ENCODE data around the gene TRAPPC5. TPM values are rescaled to one million over a fixed set of nuclear protein-coding genes. Genes with fewer than 3 reads are reported as not detected.

Gene TRAPPC5
- total RNA-seq, 1 experiment from 2014 or later, result 101 TPM

DNA sequence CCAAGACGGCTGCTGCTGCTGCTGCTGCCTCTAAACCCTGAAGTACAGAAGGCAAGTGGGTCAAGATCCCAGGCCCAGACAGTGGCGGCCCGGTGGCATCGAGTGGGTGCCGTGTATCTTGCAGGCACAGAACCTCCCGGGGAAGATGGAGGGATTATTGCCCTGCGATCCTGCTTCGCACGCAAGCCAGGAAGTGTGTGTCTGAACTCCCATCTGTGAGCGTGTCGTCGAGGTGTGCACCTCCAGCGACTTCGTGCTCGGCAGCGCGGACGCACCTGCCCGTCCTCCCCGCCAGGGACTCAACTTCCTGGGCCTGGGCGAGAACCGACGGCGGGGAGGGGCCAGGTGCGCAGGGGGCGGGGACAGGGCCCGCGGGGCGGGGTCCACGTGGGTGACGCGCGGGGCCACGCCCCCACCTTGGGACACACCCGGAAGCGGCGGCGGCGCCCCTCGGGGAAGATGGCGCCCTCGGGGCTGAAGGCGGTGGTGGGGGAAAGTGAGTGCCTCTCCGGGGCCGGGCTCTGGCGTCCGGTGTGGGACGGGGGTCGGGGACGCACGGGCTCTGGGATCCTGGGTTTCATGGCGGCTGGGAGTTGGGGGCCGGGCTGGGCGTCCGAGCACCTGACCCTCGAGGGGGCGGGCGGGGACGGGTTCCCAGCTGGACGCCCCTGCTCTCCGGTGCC is 43.8 kb upstream of the TRAPPC5 start, which contains the start of gene STXBP2:
Gene STXBP2, plus strand, starts transcription at position 420 of the 683 bp plus-strand sequence. Its CDS starts 40 bp downstream, at position 460.
- ATAC-seq, result peak; percentile 91
- Histone ChIP-seq H3K27ac (ENCODE audit: low read depth, low read length) (peak within 1 kb of the TSS; percentile 84), H3K4me3 (replicated peaks in 1 of 2; ENCODE audit: low read depth in 1 of 2, low read length in 2 of 2) (peak within 1 kb of the TSS; percentile 94 to 97), H4K20me1 (ENCODE audit: insufficient read depth) (no peaks in the 10 kb centered on the region), H3K4me2 (ENCODE audit: low read length) (peak within 1 kb of the TSS; percentile 93), H2AFZ (ENCODE audit: low read depth, low read length, poor library complexity, severe bottlenecking) (no peak within 1 kb of the TSS), H3K9ac (ENCODE audit: low read length) (peak within 1 kb of the TSS; percentile 92), H3K79me2 (ENCODE audit: insufficient read depth, low read length) (peaks cover 20% of the 10 kb centered on the region), H3K27me3 (ENCODE audit: insufficient read depth, low read length) (no peaks in the 10 kb centered on the region), H3K36me3 (ENCODE audit: control insufficient read depth in 1 of 2, insufficient read depth in 2 of 2, low read length in 2 of 2) (no peaks in the 10 kb centered on the region), H3K4me1 (ENCODE audit: control insufficient read depth in 1 of 2, insufficient read depth in 2 of 2, low read length in 2 of 2) (peaks cover 8 to 14% of the 10 kb centered on the region in 2 experiments; a peak in 3 of 4 replicates), H3K9me3 (ENCODE audit: control insufficient read depth in 1 of 2, insufficient read depth in 1 of 2, low read depth in 1 of 2, low read length in 2 of 2) (peaks cover 0 to 4% of the 10 kb centered on the region in 2 experiments; a peak in 1 of 4 replicates), H3K9me2 (ENCODE audit: insufficient read depth) (no peaks in the 10 kb centered on the region)
- CTCF ChIA-PET, result interaction anchor here (1.1 to 1.5 kb wide), 3 partner anchors 44 to 217 kb away, joined by 3 to 6 read pairs (median 5); partner anchors contain the start of gene TRAPPC5
- no TSS peak for BruUV-seq (replicated peaks)
- intact Hi-C loops (cut with micrococcal nuclease), result no loop called here
- POLR2A ChIA-PET, result interaction anchor here (1.6 kb wide), 1 partner anchor 8 kb away, joined by 6 read pairs; the partner anchor contains the start of genes PET100 and XAB2
- no peak; the same call in 1 of the 2 replicates for TF ChIP-seq EGR1 (IDR thresholded peaks at IDR 0.05; ENCODE audit: low read depth)
- TF ChIP-seq, protein P1, sequence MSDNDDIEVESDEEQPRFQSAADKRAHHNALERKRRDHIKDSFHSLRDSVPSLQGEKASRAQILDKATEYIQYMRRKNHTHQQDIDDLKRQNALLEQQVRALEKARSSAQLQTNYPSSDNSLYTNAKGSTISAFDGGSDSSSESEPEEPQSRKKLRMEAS (IDR thresholded peaks at IDR 0.05), result peak; percentile 100
- TF ChIP-seq ZFX (IDR thresholded peaks at IDR 0.05), result no peak
- peak; percentile 47; the same call in 1 of the 2 replicates for TF ChIP-seq SIN3A (IDR thresholded peaks at IDR 0.05; ENCODE audit: low read depth)
- TF ChIP-seq ELF1 (IDR thresholded peaks at IDR 0.05; ENCODE audit: borderline replicate concordance, low read depth), result no peak; the same call in 1 of the 2 replicates
- TF ChIP-seq, protein P2, sequence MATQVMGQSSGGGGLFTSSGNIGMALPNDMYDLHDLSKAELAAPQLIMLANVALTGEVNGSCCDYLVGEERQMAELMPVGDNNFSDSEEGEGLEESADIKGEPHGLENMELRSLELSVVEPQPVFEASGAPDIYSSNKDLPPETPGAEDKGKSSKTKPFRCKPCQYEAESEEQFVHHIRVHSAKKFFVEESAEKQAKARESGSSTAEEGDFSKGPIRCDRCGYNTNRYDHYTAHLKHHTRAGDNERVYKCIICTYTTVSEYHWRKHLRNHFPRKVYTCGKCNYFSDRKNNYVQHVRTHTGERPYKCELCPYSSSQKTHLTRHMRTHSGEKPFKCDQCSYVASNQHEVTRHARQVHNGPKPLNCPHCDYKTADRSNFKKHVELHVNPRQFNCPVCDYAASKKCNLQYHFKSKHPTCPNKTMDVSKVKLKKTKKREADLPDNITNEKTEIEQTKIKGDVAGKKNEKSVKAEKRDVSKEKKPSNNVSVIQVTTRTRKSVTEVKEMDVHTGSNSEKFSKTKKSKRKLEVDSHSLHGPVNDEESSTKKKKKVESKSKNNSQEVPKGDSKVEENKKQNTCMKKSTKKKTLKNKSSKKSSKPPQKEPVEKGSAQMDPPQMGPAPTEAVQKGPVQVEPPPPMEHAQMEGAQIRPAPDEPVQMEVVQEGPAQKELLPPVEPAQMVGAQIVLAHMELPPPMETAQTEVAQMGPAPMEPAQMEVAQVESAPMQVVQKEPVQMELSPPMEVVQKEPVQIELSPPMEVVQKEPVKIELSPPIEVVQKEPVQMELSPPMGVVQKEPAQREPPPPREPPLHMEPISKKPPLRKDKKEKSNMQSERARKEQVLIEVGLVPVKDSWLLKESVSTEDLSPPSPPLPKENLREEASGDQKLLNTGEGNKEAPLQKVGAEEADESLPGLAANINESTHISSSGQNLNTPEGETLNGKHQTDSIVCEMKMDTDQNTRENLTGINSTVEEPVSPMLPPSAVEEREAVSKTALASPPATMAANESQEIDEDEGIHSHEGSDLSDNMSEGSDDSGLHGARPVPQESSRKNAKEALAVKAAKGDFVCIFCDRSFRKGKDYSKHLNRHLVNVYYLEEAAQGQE (IDR thresholded peaks at IDR 0.05; ENCODE audit: low read depth), result no peak
- TF ChIP-seq, protein P3, sequence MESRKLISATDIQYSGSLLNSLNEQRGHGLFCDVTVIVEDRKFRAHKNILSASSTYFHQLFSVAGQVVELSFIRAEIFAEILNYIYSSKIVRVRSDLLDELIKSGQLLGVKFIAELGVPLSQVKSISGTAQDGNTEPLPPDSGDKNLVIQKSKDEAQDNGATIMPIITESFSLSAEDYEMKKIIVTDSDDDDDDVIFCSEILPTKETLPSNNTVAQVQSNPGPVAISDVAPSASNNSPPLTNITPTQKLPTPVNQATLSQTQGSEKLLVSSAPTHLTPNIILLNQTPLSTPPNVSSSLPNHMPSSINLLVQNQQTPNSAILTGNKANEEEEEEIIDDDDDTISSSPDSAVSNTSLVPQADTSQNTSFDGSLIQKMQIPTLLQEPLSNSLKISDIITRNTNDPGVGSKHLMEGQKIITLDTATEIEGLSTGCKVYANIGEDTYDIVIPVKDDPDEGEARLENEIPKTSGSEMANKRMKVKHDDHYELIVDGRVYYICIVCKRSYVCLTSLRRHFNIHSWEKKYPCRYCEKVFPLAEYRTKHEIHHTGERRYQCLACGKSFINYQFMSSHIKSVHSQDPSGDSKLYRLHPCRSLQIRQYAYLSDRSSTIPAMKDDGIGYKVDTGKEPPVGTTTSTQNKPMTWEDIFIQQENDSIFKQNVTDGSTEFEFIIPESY (IDR thresholded peaks at IDR 0.05; ENCODE audit: extremely low read depth, insufficient replicate concordance, low read length), result no peak
- no peak for TF ChIP-seq TCF7L2 (IDR thresholded peaks at IDR 0.05; ENCODE audit: borderline replicate concordance, extremely low read depth, insufficient read depth, insufficient read length)
- peak; percentile 56; the same call in 1 of the 2 replicates for TF ChIP-seq SP1 (IDR thresholded peaks at IDR 0.05; ENCODE audit: low read depth)
- TF ChIP-seq POLR2AphosphoS5 (IDR thresholded peaks at IDR 0.05; ENCODE audit: low read depth, low read length), result peak; percentile 81
- peak; percentile 92 for TF ChIP-seq YY1 (IDR thresholded peaks at IDR 0.05; ENCODE audit: extremely low read depth, insufficient replicate concordance, low read depth, low read length)
- TF ChIP-seq JUND (IDR thresholded peaks at IDR 0.05), result no peak
- TF ChIP-seq RAD21 (IDR thresholded peaks at IDR 0.05; ENCODE audit: low read depth), result no peak
- TF ChIP-seq CBX3 (IDR thresholded peaks at IDR 0.05; ENCODE audit: low read depth), result peak; percentile 100
- no peak for TF ChIP-seq ZNF274 (IDR thresholded peaks at IDR 0.05; ENCODE audit: low read depth, low read length)
- TF ChIP-seq, protein P4, sequence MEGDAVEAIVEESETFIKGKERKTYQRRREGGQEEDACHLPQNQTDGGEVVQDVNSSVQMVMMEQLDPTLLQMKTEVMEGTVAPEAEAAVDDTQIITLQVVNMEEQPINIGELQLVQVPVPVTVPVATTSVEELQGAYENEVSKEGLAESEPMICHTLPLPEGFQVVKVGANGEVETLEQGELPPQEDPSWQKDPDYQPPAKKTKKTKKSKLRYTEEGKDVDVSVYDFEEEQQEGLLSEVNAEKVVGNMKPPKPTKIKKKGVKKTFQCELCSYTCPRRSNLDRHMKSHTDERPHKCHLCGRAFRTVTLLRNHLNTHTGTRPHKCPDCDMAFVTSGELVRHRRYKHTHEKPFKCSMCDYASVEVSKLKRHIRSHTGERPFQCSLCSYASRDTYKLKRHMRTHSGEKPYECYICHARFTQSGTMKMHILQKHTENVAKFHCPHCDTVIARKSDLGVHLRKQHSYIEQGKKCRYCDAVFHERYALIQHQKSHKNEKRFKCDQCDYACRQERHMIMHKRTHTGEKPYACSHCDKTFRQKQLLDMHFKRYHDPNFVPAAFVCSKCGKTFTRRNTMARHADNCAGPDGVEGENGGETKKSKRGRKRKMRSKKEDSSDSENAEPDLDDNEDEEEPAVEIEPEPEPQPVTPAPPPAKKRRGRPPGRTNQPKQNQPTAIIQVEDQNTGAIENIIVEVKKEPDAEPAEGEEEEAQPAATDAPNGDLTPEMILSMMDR (IDR thresholded peaks at IDR 0.05 in 2 of 3, conservative IDR thresholded peaks at IDR 0.05 in 1 of 3; ENCODE audit: borderline replicate concordance in 1 of 3, insufficient read depth in 1 of 3, low read depth in 2 of 3, low read length in 2 of 3), result peak in 1 of 3 experiments; percentile 22; a peak in 1 of 6 replicates
- peak; percentile 76 for DNase-seq (ENCODE audit: low read depth, low spot score)
- RAD21 ChIA-PET (ENCODE audit: low non-redundant PET in 1 of 2, low total read pairs in 2 of 2, uncharacterized antibody in 2 of 2, unreplicated experiment in 2 of 2), result no interaction called here
